GM19468 (cell line): ENCODE measurements around the gene METTL6.
"Not testable (repeated sequence)": the region's sequence is repeated elsewhere in the genome, so short reads cannot be mapped to it uniquely, and the experiment has no call there.

Experiments
- ATAC-seq: cut with Tn5 transposase; IDR thresholded peaks from one replicate; pipeline ENCODE4 v1.9.1; 2021; ENCODE audit warnings: mild to moderate bottlenecking, moderate library complexity, moderate number of reproducible peaks; ENCODE audit not compliant: unreplicated experiment; ENCODE audit errors: extremely low read depth

The METTL6 gene

GRCh38 chr3:15377961-15378791 lies 49.2 kb downstream of the METTL6 start:
- ATAC-seq, result peak; percentile 55

GRCh38 chr3:15375461-15376000 lies 51.8 kb downstream of the METTL6 start:
- ATAC-seq, result no peak

GRCh38 chr3:15372918-15373317 lies 54.4 kb downstream of the METTL6 start:
- no peak for ATAC-seq

- no peak for ATAC-seq
These were observed 58.7 kb downstream of the METTL6 start for GRCh38 chr3:15368561-15369135.

- no peak for ATAC-seq
These were observed 60.3 kb downstream of the METTL6 start for GRCh38 chr3:15367059-15367458.

GRCh38 chr3:15364078-15364477 lies 63.3 kb downstream of the METTL6 start:
- not testable (repeated sequence) for ATAC-seq

- peak; percentile 76 for ATAC-seq
These were observed 65.7 kb downstream of the METTL6 start for GRCh38 chr3:15361494-15362214.

- ATAC-seq, result no peak
These were observed 66.4 kb downstream of the METTL6 start for GRCh38 chr3:15360788-15361493.
